Suprapubic skin (tissue), 3 donors: ENCODE results near the gene NFIA.

Source experiments
- POLR2AphosphoS5 ChIP-seq, 3 donors: sonication (generic); formaldehyde crosslinking; IDR thresholded peaks; one replicate each; pipeline ENCODE4 v1.6.1; 2017; ENCODE audit warnings: antibody characterized with exemption in 3 of 3
- TF ChIP-seq, protein P1 (sequence below), 2 donors: fragments of 200-600 bp in 1 of 2; fragments of 450-650 bp in 1 of 2; sonication (generic) in 1 of 2; IDR thresholded peaks; one replicate each; pipeline ENCODE4 v1.5.1; 2016 to 2019; ENCODE audit warnings: antibody characterized with exemption in 2 of 2, mild to moderate bottlenecking in 1 of 2, moderate library complexity in 1 of 2

DNA sequence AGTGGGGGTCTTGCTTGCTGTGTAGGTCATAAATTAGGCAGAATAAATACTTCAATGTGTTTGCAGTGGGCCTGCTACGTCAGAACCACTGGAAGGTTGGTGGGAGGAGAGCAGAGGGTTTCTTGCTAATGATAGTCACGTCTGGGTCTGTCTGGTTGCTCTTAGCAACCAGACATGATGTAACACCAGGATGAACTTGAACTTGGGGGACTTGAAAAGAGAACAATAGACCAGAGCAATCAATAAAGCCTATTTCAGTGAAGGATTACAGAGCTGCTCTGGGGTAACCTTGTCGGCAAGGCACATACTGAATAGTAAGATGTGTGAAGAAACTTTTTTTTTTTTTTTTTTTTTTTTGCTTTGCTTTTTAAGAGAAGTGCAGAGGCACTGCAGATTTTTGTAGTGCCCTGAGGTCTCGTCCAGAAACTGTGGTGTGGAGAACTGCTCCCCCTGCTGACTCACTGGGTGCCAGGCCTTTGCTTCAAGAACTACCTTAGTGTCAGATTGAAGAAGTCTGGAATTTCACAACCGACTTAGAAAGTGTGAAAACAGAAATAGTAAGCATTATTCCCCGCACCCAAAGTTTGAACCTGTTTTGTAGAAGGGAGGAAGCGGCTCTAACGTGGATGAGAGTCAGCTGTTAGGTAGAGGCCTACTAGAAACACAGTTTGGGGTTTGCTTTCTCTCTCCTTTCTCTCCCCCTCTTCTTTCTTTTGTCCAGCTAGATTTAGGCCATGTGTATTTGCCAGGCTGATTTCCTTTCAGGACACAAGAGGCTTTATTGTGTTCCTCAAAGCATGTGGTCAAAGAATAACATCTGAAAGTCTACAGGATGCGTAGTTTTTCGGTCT, 371.0 kb downstream of the NFIA start:
- TF ChIP-seq, protein P1, sequence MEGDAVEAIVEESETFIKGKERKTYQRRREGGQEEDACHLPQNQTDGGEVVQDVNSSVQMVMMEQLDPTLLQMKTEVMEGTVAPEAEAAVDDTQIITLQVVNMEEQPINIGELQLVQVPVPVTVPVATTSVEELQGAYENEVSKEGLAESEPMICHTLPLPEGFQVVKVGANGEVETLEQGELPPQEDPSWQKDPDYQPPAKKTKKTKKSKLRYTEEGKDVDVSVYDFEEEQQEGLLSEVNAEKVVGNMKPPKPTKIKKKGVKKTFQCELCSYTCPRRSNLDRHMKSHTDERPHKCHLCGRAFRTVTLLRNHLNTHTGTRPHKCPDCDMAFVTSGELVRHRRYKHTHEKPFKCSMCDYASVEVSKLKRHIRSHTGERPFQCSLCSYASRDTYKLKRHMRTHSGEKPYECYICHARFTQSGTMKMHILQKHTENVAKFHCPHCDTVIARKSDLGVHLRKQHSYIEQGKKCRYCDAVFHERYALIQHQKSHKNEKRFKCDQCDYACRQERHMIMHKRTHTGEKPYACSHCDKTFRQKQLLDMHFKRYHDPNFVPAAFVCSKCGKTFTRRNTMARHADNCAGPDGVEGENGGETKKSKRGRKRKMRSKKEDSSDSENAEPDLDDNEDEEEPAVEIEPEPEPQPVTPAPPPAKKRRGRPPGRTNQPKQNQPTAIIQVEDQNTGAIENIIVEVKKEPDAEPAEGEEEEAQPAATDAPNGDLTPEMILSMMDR (IDR thresholded peaks at IDR 0.05): peak; percentile 62 to 72
- TF ChIP-seq POLR2AphosphoS5 (IDR thresholded peaks at IDR 0.05): peak in 1 of 3 donors; percentile 64
